ENCODE data around the gene HCRT.
"Not testable (repeated sequence)": the region's sequence is repeated elsewhere in the genome, so short reads cannot be mapped to it uniquely, and the experiment has no call there.

The HCRT gene

GRCh38 chr17:42191275-42191608 lies 6.0 kb upstream of the HCRT start:
- no peak for DNase-seq (ENCODE audit: low spot score)
- TF ChIP-seq, protein P1, sequence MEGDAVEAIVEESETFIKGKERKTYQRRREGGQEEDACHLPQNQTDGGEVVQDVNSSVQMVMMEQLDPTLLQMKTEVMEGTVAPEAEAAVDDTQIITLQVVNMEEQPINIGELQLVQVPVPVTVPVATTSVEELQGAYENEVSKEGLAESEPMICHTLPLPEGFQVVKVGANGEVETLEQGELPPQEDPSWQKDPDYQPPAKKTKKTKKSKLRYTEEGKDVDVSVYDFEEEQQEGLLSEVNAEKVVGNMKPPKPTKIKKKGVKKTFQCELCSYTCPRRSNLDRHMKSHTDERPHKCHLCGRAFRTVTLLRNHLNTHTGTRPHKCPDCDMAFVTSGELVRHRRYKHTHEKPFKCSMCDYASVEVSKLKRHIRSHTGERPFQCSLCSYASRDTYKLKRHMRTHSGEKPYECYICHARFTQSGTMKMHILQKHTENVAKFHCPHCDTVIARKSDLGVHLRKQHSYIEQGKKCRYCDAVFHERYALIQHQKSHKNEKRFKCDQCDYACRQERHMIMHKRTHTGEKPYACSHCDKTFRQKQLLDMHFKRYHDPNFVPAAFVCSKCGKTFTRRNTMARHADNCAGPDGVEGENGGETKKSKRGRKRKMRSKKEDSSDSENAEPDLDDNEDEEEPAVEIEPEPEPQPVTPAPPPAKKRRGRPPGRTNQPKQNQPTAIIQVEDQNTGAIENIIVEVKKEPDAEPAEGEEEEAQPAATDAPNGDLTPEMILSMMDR (IDR thresholded peaks at IDR 0.05; ENCODE audit: extremely low read depth, insufficient read depth, missing control alignments): no peak
- in situ Hi-C loops (cut with MboI; ENCODE audit: low pct_unique_long_range_greater_than_20kb, low sequenced_read_pairs, unreplicated experiment): no loop called here

DNA sequence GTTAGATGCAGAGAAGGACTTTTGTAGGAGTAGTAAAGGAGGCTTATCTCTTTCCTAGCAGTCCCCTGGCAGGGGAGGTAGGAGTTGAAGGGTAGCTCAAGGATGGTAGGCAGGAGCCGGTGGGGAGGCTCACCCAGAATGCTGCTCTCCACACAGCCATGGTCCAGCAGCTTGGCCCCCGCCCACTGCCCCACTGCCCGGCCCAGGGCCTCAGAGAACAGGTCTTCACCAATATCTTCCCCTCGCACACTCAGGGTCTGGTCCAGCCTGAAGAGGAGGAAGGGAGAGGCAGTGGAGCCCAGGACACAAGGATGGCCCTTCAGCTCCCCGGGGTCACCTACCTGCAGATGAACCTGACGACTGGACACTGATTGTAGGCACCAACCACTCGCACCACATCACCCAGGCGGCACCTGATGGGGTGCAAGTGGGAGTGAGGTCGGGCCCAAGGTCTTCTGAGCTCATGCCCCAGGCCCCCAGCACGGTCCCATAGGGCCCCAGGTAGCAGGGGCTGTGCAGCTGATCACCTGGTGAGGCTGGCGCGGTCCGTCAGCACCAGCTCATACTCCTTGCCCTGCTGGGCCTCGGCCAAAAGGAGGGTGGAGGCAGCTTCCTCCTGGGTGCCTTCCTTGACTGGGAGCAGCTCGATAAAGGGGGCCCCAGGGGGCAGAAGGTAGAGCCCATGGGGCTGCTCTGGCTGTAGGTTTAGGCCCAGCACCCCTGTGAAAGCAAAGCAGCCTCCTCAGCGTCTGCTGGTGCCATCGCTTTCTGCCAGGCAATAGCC lies 5.4 kb upstream of the HCRT start:
- TF ChIP-seq, protein P1 (IDR thresholded peaks at IDR 0.05; ENCODE audit: extremely low read depth, insufficient read depth, missing control alignments): no peak
- no peak for DNase-seq (ENCODE audit: low spot score)
- in situ Hi-C loops (cut with MboI; ENCODE audit: low pct_unique_long_range_greater_than_20kb, low sequenced_read_pairs, unreplicated experiment): no loop called here

DNA sequence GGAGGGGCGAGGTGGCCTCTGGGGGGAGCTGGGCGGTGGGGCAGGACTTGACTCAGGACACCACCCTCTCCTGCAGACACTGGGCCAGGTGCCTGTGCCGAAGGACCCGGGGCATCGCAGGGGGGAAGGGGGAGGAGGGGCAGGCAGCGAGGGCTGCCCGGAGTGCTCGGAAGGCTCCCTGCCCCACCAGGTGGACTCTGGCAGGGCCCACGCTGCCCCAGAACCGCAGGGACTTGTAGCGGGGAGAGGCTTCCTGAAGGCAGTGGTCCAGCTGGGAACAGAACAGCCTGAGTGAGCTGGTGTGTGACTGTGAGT lies 4.4 kb upstream of the HCRT start:
- in situ Hi-C loops (cut with MboI; ENCODE audit: low pct_unique_long_range_greater_than_20kb, low sequenced_read_pairs, unreplicated experiment): no loop called here
- no peak for DNase-seq (ENCODE audit: low spot score)
- TF ChIP-seq, protein P1 (IDR thresholded peaks at IDR 0.05; ENCODE audit: extremely low read depth, insufficient read depth, missing control alignments): no peak

GRCh38 chr17:42188749-42189650 lies 3.7 kb upstream of the HCRT start:
- TF ChIP-seq, protein P1 (IDR thresholded peaks at IDR 0.05; ENCODE audit: extremely low read depth, insufficient read depth, missing control alignments): no peak
- in situ Hi-C loops (cut with MboI; ENCODE audit: low pct_unique_long_range_greater_than_20kb, low sequenced_read_pairs, unreplicated experiment): no loop called here
- DNase-seq (ENCODE audit: low spot score): no peak

DNA sequence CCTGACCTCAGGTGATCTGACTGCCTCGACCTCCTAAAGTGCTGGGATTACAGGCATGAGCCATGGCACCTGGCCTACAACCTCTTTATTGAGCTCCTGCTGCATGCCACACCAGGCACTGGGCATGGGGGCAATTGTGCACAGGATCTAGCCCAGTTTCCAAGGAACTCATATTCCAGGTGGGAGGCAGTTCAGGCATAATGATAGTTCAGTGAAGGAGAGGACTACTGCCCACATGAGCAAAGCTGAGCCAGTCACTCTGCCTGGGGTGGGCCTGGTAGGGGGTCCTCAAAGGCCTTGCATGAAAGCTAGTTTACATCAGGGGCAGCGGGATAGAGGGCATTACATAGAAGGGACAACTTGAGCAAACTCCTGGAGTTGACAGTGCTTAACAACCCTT lies 2.6 kb upstream of the HCRT start:
- TF ChIP-seq, protein P1 (IDR thresholded peaks at IDR 0.05; ENCODE audit: extremely low read depth, insufficient read depth, missing control alignments): no peak
- in situ Hi-C loops (cut with MboI; ENCODE audit: low pct_unique_long_range_greater_than_20kb, low sequenced_read_pairs, unreplicated experiment): no loop called here
- no peak for DNase-seq (ENCODE audit: low spot score)

DNA sequence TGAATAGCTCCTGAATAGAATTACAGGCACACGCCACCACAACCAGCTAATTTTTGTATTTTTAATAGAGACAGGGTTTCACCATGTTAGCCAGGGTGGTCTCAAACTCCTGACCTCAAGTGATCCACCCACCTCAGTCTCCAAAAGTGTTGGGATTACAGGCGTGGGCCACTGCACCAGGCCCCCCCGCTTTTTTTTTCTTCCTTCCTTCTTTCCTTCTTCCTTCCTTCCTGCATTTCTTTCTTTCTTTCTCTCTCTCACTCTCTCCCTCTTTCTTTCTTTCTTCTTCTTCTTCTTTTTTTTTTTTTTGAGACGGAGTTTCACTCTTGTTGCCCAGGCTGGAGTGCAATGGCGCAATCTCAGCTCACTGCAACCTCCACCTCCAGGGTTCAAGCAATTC lies 939 bp upstream of the HCRT start:
- DNase-seq (ENCODE audit: low spot score); in situ Hi-C loops (cut with MboI; ENCODE audit: low pct_unique_long_range_greater_than_20kb, low sequenced_read_pairs, unreplicated experiment): not testable (repeated sequence)

DNA sequence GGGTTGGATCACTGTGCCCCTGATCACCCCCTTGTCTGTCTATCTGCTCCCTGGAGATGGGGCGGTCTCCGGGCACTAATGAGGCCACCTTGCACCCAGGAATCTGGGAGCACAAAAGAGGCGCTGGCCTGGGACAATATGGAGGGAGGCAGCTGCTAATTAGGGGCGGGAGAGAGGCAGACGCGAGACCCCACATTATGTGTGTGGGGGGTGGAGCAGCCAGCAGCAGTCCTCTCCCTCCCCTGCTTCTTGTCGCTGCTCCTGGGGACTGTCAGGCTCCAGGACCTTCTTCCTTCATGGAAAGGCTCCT lies 324 bp upstream of the HCRT start:
- TF ChIP-seq, protein P1 (IDR thresholded peaks at IDR 0.05; ENCODE audit: extremely low read depth, insufficient read depth, missing control alignments): no peak
- in situ Hi-C loops (cut with MboI; ENCODE audit: low pct_unique_long_range_greater_than_20kb, low sequenced_read_pairs, unreplicated experiment): no loop called here
- DNase-seq (ENCODE audit: low spot score): no peak
